ENCODE data around the gene REEP6.
"Not testable (repeated sequence)": the region's sequence is repeated elsewhere in the genome, so short reads cannot be mapped to it uniquely, and the experiment has no call there.

REEP6 gene

DNA sequence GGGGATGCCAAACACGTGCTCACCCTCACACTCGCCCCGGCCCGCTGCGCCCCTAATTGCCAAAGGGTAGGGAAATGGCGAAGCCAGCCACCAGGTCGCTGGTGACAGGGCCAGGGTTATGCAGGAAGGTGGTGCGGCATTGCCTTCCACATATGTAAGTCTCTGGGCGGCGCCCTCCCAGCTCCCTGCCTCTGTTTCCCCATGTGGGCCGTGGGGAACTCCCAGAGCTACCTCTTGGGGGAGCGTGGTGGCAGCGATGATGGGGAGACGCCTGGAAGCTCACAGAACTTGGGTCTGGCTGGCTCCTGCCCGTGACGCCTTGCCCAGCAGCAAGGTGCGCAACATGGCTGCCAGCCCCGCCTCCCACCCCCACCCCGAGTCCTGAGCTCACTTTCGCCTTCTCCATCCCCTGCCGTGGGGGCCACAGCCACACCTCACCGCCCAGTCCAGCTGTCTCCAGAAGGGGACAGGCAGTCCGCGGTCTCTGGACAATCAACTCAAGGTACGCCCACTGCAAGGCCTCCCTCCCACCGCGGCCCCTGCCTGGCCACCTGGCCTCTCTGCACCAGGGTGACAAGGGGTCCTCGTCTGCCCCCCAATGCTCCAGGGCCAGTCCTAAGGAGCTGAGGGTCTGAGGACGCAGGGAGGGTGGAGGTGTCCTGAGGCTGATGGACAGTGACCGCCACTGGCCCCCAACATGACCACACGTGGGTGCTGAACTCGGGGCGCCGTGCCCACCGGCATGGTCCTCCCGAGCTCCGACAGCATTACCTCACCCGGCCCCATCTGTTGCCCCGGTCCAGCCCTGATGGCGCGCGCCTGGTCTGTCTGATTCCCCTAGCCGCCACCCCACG lies 18.5 kb upstream of the REEP6 start:
- DNase-seq (ENCODE audit: low spot score) = no peak

DNA sequence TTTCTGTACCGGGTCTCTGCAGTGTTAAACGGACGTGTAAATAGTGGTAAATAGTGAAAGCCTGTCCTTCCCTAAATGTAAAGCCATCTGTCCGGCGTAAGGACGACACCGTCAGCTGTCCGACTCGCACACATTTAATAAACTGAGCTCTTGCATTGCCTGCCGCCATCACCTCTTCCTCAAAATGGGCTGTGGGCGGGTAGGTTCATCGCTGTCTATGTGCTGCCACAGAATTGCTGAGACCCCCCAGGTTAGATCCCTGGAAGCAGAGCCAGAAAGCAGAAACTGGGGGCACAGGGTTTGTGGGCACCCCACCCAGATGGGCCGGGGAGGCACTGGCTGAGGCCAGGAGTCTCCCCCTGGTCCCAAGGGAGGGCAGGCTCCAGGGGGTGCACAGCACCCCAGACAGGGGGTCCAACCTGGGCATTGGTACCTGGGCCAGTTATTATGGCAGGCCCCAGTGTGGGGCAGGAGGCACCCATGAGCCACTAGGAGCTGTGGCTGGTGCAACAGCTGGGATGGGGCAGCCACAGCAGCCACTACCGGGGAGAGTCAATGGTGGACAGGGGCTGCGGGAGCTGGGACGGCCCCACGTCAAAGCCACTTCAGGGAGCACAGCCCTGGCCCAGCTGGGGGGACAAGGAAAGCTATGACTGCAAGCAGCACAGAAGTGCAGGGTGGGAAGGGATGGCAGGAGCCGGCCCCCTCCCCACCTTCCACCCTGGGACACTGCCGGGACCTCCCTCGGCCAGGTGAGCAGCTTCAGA lies 17.7 kb upstream of the REEP6 start:
- no peak for DNase-seq (ENCODE audit: low spot score)

GRCh38 chr19:1474011-1474764 lies 16.8 kb upstream of the REEP6 start:
- no peak for DNase-seq (ENCODE audit: low spot score)

- DNase-seq (ENCODE audit: low spot score) = no peak
These were observed 16.1 kb upstream of the REEP6 start for GRCh38 chr19:1474765-1475351.

DNA sequence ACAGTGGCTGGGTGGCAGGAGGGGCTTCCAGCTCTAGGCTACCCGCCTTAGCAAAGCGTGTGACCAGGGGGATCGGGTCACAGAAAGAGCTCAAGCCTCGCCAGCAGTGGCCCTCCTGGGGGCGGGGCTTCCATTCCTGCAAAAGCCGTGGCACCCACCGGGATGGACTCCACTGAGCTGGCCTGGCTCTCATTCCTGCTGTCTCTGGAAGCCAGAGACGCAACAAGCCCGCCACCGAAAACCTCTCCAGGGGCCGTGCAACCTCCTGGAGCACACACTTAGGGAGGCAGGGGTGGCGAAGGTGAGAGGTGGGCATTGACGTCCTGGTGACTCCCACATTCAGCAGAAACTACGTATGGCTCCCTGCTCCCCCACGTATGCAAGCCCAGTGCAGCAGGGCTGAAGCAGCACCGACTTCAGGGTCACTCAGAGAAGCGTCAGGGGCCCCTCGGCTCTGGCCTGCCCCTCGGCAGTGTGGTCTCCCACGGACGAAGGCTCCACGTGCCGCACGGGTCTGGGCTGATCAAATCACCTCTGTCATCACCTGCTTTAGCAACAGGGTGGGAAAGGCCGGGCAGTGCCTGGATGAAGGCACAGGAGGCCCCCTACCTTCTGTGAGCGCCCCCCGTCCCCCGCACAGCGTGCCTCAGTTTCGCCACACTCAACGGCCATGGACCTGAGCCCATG lies 15.1 kb upstream of the REEP6 start:
- DNase-seq (ENCODE audit: low spot score) = no peak

GRCh38 chr19:1477056-1477455 lies 13.9 kb upstream of the REEP6 start:
- DNase-seq (ENCODE audit: low spot score) = not testable (repeated sequence)

DNA sequence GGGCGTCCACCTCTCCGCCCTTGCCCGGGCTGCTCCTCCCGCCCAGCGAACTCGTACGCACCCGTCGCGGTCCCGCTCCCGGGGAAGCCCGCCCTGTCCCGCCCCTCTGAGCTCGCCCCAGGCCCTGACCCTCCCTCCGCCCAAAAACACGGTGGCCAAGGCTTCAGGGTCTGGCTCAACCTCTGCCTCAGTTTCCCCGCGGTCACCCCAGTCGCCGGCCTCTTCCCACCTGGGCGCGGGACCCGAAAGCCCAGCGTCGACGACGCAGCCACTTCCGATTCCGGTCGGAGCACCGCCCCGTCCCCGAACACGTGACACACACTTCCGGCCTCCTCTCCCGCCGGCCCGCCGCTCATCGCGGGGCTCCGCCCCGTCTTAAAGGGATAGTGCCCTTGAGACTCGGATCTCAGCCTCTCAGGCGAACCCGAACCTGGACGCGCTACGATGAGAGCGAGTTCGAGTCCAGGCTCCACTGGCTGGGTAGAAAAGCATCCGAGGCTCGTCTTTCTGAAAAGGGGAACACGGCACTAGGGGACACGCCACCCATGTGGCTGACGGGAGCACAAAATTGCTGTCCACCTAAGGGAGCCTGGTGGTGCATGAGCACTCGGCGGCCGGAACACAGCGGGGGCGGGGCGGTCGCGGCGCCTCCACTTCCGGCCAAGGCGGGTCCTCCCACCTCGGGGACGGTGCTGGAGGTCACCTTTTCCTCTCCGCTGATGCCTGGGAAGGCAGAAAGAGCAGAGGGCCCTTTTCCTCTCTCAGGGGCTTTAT lies 11.9 kb upstream of the REEP6 start, which contains the start of gene C19orf25:
C19orf25 (minus strand) TSS at position 282 of the 774 bp plus-strand sequence. CDS start 312 bp downstream, outside the sequence.
- DNase-seq (ENCODE audit: low spot score) = peak; percentile 96

- no peak for DNase-seq (ENCODE audit: low spot score)
These were observed 9.6 kb upstream of the REEP6 start for GRCh38 chr19:1481224-1481892.

GRCh38 chr19:1481893-1482360 lies 9.1 kb upstream of the REEP6 start:
- no peak for DNase-seq (ENCODE audit: low spot score)

- DNase-seq (ENCODE audit: low spot score) = no peak
These were observed 8.4 kb upstream of the REEP6 start for GRCh38 chr19:1482361-1483130.

GRCh38 chr19:1483131-1483978 lies 7.6 kb upstream of the REEP6 start:
- DNase-seq (ENCODE audit: low spot score) = no peak

- DNase-seq (ENCODE audit: low spot score) = no peak
These were observed 7.0 kb upstream of the REEP6 start for GRCh38 chr19:1483979-1484428.

GRCh38 chr19:1486720-1487575 lies 4.0 kb upstream of the REEP6 start:
- no peak for DNase-seq (ENCODE audit: low spot score)

DNA sequence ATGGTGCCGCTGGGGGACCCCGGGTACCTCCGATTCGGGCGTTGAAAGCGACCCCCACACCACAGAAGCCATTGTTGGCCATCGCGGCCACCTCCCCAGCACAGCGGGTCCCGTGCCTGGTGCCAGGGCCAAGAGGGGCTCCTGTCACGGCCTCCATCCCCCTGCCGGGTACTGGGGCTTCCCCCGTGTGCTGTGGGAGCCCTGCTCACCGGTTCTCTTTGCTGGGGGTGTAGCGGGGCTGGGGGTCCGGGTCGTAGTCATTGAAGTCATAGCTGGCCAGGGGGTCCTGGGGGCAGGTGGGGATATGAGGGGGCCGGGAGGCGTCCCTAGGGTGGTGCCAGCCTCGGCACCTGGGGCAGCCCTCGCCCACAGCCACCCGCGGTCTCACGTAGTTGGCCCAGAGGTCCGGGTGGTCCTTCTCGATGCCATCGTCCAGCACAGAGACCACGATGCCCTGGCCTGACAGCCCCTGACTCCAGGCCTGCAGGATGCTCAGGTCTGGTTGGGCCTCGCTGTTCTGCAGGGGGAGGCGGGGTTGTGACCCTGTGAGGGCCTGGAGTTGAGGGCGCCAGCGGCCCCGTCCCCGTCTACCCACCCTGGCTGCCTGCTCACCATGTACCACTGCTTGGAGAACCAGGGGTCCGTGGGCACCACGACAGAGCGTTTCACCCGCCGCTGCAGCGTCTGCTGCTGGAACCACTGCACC lies 3.3 kb upstream of the REEP6 start:
- DNase-seq (ENCODE audit: low spot score) = no peak

DNA sequence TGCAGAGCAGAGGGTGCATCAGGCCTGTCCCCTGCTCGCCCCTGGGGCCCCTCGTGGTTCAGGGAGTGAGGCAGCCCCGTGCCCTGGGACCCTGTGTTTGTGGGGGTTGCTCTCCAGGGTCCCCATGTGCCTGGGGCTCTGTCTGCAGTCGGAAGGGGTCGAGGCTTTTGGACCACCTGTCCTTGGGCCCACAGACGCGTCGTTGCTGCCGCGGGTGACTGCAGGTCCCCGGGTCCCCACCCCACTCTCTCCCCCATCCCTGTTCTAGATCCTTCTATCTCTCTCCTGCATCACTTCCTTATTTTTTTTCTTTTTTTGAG lies 2.7 kb upstream of the REEP6 start:
- DNase-seq (ENCODE audit: low spot score) = no peak

GRCh38 chr19:1489463-1490310 lies 1.3 kb upstream of the REEP6 start:
- no peak for DNase-seq (ENCODE audit: low spot score)
